KBM-7 (cell line): ENCODE results near the gene KRT14.
"Not testable (repeated sequence)": the region's sequence is repeated elsewhere in the genome, so short reads cannot be mapped to it uniquely, and the experiment has no call there.

Experiments used
- DNase-seq: peaks from one replicate; pipeline ENCODE4 v3.0.0-alpha.2; 2015
- in situ Hi-C: fragments of 300-500 bp; cut with MboI; formaldehyde crosslinking; loops from 2 replicates; pipeline ENCODE4 v1.14.3; 2020; ENCODE audit warnings: low sequenced_read_pairs, low pct_unique_long_range_greater_than_20kb, mixed read lengths

Gene KRT14

DNA sequence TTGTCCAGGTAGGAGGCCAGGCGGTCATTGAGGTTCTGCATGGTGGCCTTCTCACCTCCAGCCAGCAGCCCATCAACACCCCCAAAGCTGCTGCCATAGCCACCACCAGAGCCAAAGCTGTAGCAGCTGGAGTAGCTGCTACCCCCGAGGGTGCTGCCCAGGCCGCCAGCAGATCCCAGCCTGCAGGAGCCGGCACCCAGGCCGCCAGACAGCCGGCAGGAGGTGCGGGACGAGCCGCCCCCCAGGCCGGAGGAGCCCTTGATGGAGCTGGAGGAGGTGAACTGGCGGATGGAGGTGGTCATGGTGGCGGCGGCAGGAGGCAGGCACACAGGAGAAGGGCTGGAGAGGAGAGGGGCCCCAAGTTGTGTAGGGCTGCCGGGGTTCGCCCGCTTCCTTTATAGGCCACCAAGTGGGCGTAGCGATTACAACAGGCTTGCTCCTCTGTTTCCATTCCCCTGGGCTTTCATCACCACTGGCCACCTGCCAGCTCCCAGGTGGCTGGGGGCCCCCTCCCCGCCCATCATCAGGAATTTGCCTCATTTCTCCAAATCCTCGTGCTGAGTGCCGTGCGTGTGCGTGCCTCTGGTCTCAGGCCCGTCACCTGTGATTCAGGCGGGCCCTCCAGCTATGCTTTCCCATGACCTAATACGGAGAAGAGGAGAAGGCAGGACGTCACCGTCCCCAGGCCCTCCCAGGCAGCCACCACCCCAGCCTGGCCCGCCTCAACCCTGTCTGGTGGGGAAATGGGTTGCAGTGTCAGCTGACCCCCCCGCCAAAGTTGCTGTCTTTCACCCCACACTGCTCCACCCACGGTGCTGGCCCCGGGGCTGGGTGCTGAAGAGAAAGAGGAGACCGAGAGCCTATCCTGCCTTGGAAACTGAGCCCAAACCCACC, 37.8 kb upstream of the KRT14 start, which contains the start of gene KRT17:
TSS of gene KRT17 (minus strand) at position 368 of the 894 bp plus-strand sequence. CDS start at position 302, 66 bp downstream.
- in situ Hi-C loops = no loop called here
- no peak for DNase-seq

DNA sequence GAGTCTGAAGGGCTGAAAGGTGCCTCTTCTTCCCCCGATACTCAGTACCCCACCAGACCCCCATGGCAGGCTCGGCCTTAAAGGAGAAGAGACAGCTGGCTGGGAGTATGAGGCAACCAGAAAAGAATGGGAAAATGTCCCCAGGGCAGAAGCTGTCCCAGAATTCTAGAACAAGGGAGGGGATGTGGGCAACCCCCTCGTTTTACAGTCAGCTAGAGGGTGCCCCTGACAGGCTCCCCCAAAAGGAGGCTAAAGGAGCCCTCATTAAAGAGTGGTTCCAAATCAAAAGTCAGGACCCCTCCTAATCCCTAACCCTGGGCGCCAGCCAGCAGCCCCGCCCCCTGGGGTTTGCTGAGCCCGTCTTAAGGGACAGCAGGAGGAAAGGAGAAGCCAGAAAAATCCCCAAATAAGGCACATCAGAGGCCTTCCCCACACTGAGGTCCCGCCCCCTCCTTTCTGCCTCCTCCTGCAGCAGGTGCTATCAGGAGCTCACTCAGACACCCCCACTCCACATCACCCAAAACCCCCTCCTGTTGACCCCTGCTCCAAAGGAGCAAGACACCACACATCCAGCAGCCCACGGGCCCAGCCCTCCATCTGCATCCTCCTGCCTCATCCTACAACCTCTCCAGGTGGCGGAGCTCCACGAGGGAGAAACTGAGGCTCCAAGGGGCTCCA, 36.6 kb upstream of the KRT14 start:
- in situ Hi-C loops, DNase-seq: not testable (repeated sequence)

DNA sequence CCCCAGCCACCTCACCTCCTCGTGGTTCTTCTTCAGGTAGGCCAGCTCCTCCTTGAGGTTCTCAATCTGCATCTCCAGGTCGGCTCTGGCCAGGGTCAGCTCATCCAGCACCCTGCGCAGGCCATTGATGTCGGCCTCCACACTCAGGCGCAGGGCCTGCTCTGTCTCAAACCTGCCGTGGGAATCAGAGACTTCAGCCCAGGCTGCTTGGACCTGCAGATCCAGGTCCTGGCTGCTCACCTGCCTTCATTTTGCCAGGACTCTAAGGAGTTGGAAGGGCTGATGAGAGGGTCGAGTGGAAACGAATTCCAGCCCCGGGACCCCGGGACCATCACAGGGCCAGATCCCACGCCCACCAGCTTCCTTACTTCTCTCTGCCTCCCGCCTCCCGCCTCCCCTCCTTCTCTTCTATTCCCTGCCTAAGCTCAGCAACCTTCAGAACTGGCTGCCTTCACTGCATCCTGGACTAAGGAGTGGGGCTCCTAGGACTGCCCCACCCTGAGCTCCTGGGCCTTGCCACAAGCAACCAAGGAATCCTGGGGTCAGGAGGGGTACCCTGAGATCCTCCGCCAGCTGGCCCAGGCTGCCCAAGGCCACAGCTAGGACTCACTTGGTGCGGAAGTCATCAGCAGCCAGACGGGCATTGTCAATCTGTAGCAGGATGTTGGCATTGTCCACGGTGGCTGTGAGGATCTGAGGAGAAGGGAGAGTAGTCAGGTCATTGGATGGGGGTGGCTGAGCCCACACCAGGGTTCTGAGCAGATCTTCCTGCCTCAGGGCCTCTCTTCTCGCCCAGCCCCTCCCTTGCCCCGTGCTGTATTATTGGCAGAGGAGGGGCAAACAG, 35.9 kb upstream of the KRT14 start:
- DNase-seq, in situ Hi-C loops: not testable (repeated sequence)

DNA sequence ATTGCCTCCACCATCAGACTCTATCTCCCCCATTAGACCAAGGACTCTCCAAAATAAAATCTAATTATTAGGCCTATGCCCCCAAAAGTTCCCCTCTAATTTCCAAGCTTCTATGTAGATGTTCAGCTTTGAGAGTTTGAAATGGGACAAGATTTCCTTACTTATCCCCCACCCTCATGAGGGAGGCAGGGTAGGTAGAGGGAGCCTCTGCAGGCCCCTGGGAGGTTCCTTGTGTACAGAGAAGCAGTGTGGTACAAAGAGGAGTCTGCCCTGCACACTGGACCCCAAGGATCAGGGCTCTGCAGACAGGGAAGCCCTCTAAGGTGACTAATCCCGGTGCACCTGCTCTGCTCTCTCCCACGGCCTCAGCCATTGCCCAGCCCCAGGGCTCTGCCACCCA, 35.2 kb upstream of the KRT14 start:
- no peak for DNase-seq
- in situ Hi-C loops = no loop called here

- in situ Hi-C loops, DNase-seq: not testable (repeated sequence)
Measured at GRCh38 chr17:41621435-41621817, 34.7 kb upstream of the KRT14 start.

GRCh38 chr17:41620583-41621434, 34.1 kb upstream of the KRT14 start:
- peak; percentile 16 for DNase-seq
- in situ Hi-C loops = no loop called here

DNA sequence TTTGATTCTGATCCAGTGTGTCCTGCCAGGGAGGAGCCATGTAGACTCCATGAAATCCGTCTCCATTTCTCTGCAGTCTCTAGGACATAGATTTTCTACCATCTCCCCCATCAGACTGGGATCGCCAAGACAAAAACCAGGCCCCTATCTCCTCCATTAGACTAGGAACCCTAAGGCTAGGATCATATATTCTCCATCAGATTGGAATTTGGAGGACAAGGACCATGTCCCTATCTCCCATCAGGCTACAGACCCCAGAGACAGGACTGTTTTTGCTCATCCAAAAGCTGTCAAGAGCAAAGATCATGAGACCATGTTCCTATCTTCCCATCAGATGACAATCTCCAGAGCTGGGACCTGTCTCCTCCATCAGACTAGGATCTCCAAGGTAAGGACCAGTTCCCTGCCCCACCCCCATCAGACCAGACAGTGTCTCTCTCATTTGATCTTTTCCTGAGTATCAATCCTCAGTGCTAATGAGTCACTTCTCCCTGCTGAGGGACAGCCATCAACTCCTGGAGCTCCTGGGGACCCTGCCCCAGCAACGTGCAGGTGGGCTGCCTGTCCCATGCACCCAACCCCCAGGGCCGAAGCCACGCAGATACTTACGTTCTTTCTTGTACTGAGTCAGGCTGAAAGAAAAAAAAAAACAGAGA, 33.4 kb upstream of the KRT14 start:
- DNase-seq, in situ Hi-C loops: not testable (repeated sequence)

DNA sequence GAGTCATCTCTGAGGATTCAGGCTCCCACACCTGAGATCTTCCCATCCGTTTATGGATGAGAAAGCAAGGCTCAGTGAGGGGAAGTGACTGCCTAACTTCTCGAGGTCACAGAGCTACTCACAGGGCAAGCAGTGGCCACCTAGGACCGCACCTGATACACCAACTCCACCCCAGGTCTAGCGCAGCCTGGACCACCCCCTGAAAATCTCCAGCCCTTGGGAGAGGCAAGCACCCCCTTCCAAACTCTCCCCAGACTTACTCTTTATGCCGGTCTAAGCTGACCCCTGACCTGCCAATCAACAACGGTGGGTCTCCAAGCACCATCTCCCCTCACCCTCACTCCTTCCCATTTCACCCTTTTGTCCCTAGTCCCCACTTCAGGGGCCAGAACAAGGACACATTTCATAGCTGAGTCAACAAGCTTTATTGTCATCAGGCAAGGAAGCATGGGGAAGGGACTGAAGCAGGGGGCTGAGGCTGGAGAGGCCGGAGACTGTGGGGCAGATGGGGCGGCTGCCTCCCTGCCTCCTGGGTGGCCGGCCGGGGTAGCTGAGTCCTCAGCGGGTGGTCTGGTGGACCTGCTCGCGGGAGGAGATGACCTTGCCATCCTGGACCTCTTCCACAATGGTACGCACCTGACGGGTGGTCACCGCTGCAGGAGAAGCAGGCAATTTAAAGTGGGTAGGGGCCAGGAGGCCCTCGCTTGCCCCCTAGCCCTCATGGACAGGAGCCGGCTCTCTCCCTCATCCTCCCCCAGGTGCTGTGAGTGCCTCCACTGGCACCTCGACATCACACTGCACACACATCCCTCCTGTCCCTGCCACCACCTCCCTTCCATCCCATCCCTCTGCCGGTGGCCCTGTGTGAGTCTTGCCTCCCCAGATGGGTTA, 32.6 kb upstream of the KRT14 start:
- DNase-seq = no peak
- in situ Hi-C loops = no loop called here

DNA sequence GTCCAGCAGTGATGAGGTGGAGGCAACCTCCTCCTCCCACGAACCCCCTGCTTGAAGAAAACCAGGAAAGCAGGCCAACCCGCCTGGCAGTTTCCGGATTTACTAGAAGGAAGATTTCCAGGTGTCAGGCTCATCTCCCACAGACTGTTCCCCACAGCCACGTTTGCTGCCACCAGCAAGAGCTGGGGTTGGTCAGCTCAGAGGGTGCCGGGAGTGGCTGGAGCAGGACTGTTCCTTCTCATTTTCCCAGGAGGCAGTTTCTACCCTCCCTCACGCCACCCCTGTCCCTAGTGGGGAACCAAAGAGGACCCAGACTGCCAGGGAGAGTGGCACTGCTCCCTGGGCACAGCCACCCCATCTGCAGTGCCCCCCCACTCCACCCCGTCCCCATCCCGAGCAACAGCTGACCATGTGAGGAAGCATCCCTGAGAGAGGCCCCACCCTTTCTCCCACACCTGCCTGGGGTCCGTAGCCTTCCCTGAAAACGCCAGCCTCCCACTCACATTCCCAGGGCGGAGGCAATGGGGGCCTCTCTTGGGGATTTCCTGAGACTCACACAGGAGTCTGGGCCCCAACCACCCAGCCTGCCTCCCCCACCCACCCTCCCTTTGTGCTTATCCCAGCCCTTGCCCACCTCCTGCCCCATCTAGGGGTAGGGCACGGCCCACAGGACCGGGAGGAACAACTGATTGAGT, 31.8 kb upstream of the KRT14 start:
- in situ Hi-C loops = no loop called here
- no peak for DNase-seq

- in situ Hi-C loops = no loop called here
- no peak for DNase-seq
Measured at GRCh38 chr17:41617698-41618097, 31.0 kb upstream of the KRT14 start.

DNA sequence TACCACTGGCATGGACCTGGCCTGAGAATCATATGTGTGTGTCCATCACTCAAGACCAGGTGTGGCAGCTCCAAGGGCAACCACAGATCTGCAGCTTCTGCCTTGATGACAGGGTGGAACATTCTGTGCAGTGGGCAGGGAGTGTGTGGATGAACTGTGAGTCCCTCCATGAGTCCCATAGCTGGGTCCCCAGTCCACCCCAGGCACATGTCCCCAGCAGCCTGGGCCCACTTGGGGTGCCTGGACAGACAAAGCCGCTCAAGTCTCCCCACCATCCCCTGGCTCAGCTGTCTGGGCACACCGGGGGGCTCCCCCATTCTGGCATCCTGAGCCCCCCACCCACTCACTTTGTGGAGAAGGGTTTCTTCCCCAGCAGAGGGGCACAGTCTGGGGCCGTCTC, 30.4 kb upstream of the KRT14 start:
- in situ Hi-C loops = no loop called here
- DNase-seq = no peak

GRCh38 chr17:41616486-41616885, 29.8 kb upstream of the KRT14 start:
- DNase-seq, in situ Hi-C loops: not testable (repeated sequence)

- DNase-seq = no peak
Measured at GRCh38 chr17:41615454-41615853, 28.8 kb upstream of the KRT14 start.

GRCh38 chr17:41614767-41615166, 28.1 kb upstream of the KRT14 start:
- DNase-seq = peak; percentile 26
- in situ Hi-C loops = not testable (repeated sequence)

More at GRCh38 chr17:41615454-41615853, 28.8 kb upstream of the KRT14 start:
- in situ Hi-C loops = no loop called here

GRCh38 chr17:41614098-41614497, 27.4 kb upstream of the KRT14 start:
- no peak for DNase-seq

DNA sequence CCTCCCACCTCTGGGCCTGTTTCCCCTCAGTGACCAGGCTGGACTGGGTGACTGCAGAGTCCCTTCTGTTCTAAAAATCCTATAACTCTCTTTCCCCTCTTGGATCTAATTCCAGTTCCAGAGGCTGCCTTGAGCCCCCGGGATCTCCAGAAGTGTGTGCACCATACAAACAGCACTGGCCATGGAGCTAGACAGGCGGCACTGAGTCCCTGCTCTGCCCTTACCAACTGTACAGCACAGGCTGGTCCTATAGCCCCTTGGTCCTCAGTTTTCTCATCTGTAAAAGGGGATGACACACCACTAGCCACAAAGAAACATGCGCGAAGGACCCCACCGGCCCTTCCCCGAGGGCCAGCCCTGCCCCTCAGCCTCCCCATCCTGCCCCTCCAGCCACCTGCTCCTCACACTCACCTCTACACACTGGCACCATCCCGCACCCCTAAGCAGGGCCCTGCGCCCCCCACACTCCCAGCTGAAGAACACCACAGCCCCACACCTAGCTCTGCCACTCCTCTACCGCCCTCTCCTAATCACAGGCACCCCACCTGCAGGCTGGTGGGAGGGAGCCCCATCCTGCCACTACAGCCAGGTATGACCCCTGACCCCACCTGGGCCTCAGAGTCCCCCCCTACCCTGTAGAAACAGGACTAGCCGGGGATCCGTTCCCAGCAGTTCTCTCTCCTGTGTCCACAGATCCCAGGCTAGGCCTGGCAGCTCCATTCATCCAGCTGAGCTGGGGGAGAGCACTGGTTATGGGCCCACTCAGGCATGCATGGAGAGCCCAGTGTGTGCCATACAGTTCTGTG, 26.8 kb upstream of the KRT14 start:
- no peak for DNase-seq
- in situ Hi-C loops = no loop called here

More at GRCh38 chr17:41614098-41614497, 27.4 kb upstream of the KRT14 start:
- in situ Hi-C loops = no loop called here
